Immature natural killer cell (primary cell): Measurements from ENCODE around the gene BMP7. TPM values are rescaled to one million over a fixed set of nuclear protein-coding genes. Genes with fewer than 3 reads are reported as not detected.

Experiments used
- DNase-seq, 3 donors: peaks; one replicate each; pipeline ENCODE4 v3.0.0; 2022; ENCODE audit warnings: mixed read lengths in 1 of 3
- H3K27ac Mint-ChIP-seq, 6 donors: one replicate each; pipeline ENCODE4 v1.8.0; 2020; ENCODE audit warnings: mixed read lengths in 6 of 6, mild to moderate bottlenecking in 5 of 6, inconsistent platforms in 4 of 6, moderate library complexity in 3 of 6
- H3K27me3 Mint-ChIP-seq, 3 donors: one replicate each; pipeline ENCODE4 v1.8.0; 2020 to 2021; ENCODE audit warnings: low read depth in 3 of 3, mild to moderate bottlenecking in 3 of 3, mixed read lengths in 3 of 3, moderate library complexity in 3 of 3, inconsistent platforms in 1 of 3
- H3K36me3 Mint-ChIP-seq, 3 donors: one replicate each; pipeline ENCODE4 v1.8.0; 2020; ENCODE audit warnings: mixed read lengths in 3 of 3, inconsistent platforms in 2 of 3, mild to moderate bottlenecking in 2 of 3
- H3K4me1 Mint-ChIP-seq, 2 donors: one replicate each; pipeline ENCODE4 v1.8.0; 2020; ENCODE audit warnings: inconsistent platforms in 2 of 2, mild to moderate bottlenecking in 2 of 2, mixed read lengths in 2 of 2, moderate library complexity in 1 of 2
- H3K4me3 Mint-ChIP-seq, 5 donors: one replicate each; pipeline ENCODE4 v1.8.0; 2020; ENCODE audit warnings: mild to moderate bottlenecking in 5 of 5, mixed read lengths in 5 of 5, inconsistent platforms in 3 of 5, moderate library complexity in 3 of 5
- H3K9me3 Mint-ChIP-seq, 6 donors: one replicate each; pipeline ENCODE4 v1.8.0; 2020; ENCODE audit warnings: mild to moderate bottlenecking in 6 of 6, mixed read lengths in 6 of 6, inconsistent platforms in 4 of 6, moderate library complexity in 3 of 6
- polyA plus RNA-seq, 3 donors: library from polyadenylated mRNA; unstranded; fragments of 300-500 nt; fragmentation: Illumina TruSeq; gene quantifications; one replicate each; pipeline ENCODE4 v1.2.3, GENCODE V29; 2021

Gene BMP7
- polyA plus RNA-seq, 3 donors from 2014 or later: not detected

DNA sequence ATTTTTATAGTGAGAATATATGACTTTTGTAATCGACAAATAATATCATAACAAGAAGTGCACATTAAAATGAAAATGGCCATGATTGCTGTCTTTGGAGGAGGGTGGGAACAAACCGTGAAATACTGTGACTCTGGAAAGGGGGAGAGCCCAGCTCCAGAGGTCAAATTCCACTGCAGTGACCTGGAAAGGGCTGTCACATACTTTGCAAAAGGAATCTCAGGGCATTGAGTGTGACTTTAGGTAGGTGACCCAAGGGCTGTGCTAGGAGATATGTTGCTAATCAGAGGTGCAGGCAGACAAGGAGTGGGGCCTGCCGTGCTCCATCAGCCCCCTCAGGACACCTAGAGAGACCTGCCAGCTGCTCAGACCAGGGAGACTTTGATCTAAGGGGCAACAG is 28.1 kb upstream of the BMP7 start:
- Mint-ChIP-seq H3K9me3 (peaks cover 0 to 2% (median 0%) of the 10 kb centered on the region in 6 donors), H3K4me3 (no peak overlapping the region), H3K27ac (no peak overlapping the region), H3K4me1 (no peaks in the 10 kb centered on the region), H3K36me3 (no peaks in the 10 kb centered on the region), H3K27me3 (peaks cover 0 to 7% (median 6%) of the 10 kb centered on the region in 3 donors)
- no peak for DNase-seq

DNA sequence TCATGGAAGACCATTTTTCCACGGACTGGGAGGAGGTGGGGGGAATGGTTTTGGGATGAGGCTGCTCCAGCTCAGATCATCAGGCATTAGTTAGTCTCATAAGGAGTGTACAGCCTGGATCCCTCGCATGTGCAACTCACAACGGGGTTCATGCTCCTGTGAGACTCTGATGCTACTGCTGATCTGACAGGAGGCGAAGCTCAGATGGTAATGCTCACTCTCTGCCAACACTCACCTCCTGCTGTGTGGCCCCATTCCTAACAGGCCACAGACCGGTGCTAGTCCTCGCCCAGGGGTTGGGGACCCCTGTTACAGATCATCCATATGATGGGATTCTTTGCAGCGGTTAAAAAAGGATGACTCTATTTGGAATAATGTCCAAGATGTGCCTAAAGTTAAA is 27.6 kb upstream of the BMP7 start:
- H3K27me3 Mint-ChIP-seq: peaks cover 0 to 7% (median 6%) of the 10 kb centered on the region in 3 donors
- H3K9me3 Mint-ChIP-seq: peaks cover 0 to 2% (median 0%) of the 10 kb centered on the region in 6 donors
- no peak overlapping the region for H3K4me3 Mint-ChIP-seq
- no peak for DNase-seq
- no peaks in the 10 kb centered on the region for H3K4me1 Mint-ChIP-seq
- H3K27ac Mint-ChIP-seq: no peak overlapping the region
- no peaks in the 10 kb centered on the region for H3K36me3 Mint-ChIP-seq

DNA sequence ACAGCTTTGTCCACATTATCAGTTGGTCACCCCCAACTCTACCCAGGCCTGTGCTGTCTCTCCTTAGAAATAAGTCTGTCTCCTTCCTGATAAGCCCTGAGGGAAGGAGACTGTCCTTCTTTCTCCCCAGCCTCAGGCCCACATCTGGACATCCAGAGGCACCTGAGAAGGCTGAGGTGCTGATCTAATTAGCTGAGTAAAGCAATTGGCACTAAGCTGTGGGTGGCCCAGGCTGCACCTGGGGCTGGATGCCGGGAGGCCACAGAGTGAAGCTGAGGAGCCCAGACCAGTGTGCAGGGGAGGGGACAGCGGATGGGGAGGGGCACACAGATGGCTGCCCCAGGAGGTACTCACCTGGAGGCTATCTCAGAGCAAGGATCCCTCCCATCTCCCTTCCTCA is 26.2 kb upstream of the BMP7 start:
- H3K27ac Mint-ChIP-seq: no peak overlapping the region
- no peaks in the 10 kb centered on the region for H3K4me1 Mint-ChIP-seq
- H3K36me3 Mint-ChIP-seq: no peaks in the 10 kb centered on the region
- DNase-seq: no peak
- H3K4me3 Mint-ChIP-seq: no peak overlapping the region
- peaks cover 3 to 13% (median 10%) of the 10 kb centered on the region in 3 donors for H3K27me3 Mint-ChIP-seq
- H3K9me3 Mint-ChIP-seq: peaks cover 0 to 2% (median 0%) of the 10 kb centered on the region in 6 donors

GRCh38 chr20:57291694-57292093 is 25.3 kb upstream of the BMP7 start:
- no peak for DNase-seq
- Mint-ChIP-seq H3K27me3 (peaks cover 4 to 13% (median 11%) of the 10 kb centered on the region in 3 donors), H3K4me3 (no peak overlapping the region), H3K36me3 (no peaks in the 10 kb centered on the region), H3K9me3 (peaks cover 0 to 2% (median 0%) of the 10 kb centered on the region in 6 donors), H3K27ac (no peak overlapping the region), H3K4me1 (no peaks in the 10 kb centered on the region)

DNA sequence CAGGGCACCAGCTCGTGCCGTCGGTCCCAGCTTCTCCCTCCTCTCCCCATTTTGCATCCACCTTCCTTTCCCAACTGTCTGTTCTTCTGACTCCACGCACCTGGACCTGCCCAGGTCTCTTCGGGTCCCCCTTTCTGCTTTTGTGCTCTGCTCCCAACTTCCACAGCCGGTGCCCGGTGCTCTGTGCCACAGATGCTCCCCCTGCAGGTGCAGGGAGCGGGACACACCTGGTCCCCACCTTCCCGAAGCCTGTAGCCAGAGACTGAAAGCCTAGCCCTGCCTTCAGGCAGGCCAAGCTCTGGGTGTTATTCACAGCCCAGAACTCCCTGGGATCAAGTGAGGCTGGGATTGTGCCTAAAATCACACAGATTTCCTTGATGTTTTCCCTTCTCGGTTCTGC is 24.6 kb upstream of the BMP7 start:
- no peak overlapping the region for H3K27ac Mint-ChIP-seq
- DNase-seq: no peak
- H3K4me3 Mint-ChIP-seq: no peak overlapping the region
- no peaks in the 10 kb centered on the region for H3K36me3 Mint-ChIP-seq
- H3K27me3 Mint-ChIP-seq: peaks cover 4 to 17% (median 11%) of the 10 kb centered on the region in 3 donors
- no peaks in the 10 kb centered on the region for H3K4me1 Mint-ChIP-seq
- peaks cover 0 to 2% (median 0%) of the 10 kb centered on the region in 6 donors for H3K9me3 Mint-ChIP-seq

DNA sequence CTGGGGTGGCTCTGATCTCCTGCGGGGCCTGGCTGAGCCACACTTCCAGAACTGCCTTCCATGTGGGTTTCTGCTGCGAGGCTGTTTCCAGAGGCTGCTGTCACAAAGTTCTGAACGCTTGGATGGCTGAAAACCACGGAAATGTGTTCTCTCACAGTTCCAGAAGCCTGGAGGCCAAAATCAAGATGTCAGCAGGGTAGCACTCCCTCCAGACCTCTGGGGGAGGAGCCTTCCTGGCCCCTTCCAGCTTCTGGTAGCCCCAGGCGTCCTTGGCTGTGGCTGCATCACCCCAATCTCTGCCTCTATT is 23.7 kb upstream of the BMP7 start:
- Mint-ChIP-seq H3K27ac (no peak overlapping the region), H3K36me3 (no peaks in the 10 kb centered on the region), H3K4me1 (no peaks in the 10 kb centered on the region), H3K9me3 (peaks cover 0 to 2% (median 0%) of the 10 kb centered on the region in 6 donors), H3K27me3 (peaks cover 4 to 18% (median 11%) of the 10 kb centered on the region in 3 donors), H3K4me3 (no peak overlapping the region)
- DNase-seq: no peak

GRCh38 chr20:57289391-57290177 is 23.1 kb upstream of the BMP7 start:
- Mint-ChIP-seq H3K27ac (no peak overlapping the region), H3K4me1 (no peaks in the 10 kb centered on the region), H3K27me3 (peaks cover 4 to 18% (median 11%) of the 10 kb centered on the region in 3 donors), H3K4me3 (no peak overlapping the region), H3K9me3 (peaks cover 0 to 2% (median 0%) of the 10 kb centered on the region in 6 donors), H3K36me3 (no peaks in the 10 kb centered on the region)
- DNase-seq: no peak

DNA sequence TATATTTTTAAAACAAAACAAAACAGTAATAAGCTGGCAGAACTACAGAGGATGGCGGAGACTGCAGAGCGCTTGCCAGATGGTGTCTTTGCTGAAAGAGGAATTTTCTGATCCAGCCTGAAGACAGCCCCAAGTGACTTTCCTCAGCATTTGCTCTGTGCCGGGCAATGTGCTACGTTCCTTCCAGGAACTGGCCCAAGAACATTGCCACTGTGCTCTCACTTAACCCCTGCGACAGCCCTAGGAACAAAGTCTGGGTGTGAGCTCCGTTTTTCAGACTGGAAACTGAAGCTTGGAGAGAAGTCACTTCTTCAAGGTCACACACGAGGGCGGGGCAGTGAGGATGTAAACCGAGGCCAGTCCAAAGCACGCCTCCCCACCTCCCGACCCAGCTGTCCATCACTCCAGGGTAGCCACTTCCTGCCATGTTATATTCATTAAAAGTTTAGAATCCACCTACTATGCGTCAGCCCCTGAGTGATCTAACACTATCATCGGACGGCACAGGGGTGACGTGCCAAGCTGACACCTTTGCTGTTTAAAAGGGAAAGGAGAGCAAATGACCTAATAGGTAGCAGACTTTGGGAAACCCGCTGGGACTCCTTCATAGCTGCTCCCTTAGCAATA is 22.3 kb upstream of the BMP7 start:
- Mint-ChIP-seq H3K4me1 (no peaks in the 10 kb centered on the region), H3K36me3 (no peaks in the 10 kb centered on the region), H3K27me3 (peaks cover 4 to 18% (median 11%) of the 10 kb centered on the region in 3 donors), H3K9me3 (peaks cover 0 to 2% (median 0%) of the 10 kb centered on the region in 6 donors), H3K4me3 (no peak overlapping the region), H3K27ac (no peak overlapping the region)
- no peak for DNase-seq

- Mint-ChIP-seq H3K9me3 (peaks cover 0 to 2% (median 0%) of the 10 kb centered on the region in 6 donors), H3K27ac (no peak overlapping the region), H3K27me3 (peaks cover 4 to 18% (median 11%) of the 10 kb centered on the region in 3 donors), H3K4me3 (no peak overlapping the region), H3K36me3 (no peaks in the 10 kb centered on the region), H3K4me1 (no peaks in the 10 kb centered on the region)
- DNase-seq: no peak
These were observed 21.5 kb upstream of the BMP7 start for GRCh38 chr20:57287901-57288300.

GRCh38 chr20:57287007-57287880 is 20.8 kb upstream of the BMP7 start:
- Mint-ChIP-seq H3K27ac (no peak overlapping the region), H3K9me3 (peaks cover 0 to 2% (median 0%) of the 10 kb centered on the region in 6 donors), H3K36me3 (no peaks in the 10 kb centered on the region), H3K27me3 (peaks cover 4 to 17% (median 14%) of the 10 kb centered on the region in 3 donors), H3K4me3 (no peak overlapping the region), H3K4me1 (no peaks in the 10 kb centered on the region)
- no peak for DNase-seq

DNA sequence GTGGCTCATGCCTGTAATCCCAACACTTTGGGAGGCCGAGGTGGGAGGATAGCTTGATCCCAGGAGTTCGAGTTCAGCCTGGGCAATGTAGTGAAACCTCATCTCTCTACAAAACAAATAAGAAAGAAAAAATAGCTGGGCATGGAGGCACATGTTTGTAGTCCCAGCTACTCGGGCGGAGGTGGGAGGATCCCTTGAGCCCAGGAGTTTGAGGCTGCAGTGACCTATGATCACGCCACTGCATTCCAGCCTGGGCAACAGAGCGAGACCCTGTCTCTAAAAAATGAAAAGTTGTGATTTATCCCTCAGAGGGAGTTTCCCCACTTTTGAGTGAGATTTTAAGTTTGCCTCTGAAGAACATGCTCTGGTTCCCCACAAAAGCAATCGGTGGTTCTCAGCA is 17.4 kb upstream of the BMP7 start:
- no peaks in the 10 kb centered on the region for H3K4me1 Mint-ChIP-seq
- no peaks in the 10 kb centered on the region for H3K9me3 Mint-ChIP-seq
- no peak overlapping the region for H3K4me3 Mint-ChIP-seq
- peaks cover 6 to 19% (median 12%) of the 10 kb centered on the region in 3 donors for H3K27me3 Mint-ChIP-seq
- H3K36me3 Mint-ChIP-seq: no peaks in the 10 kb centered on the region
- DNase-seq: no peak
- H3K27ac Mint-ChIP-seq: no peak overlapping the region

DNA sequence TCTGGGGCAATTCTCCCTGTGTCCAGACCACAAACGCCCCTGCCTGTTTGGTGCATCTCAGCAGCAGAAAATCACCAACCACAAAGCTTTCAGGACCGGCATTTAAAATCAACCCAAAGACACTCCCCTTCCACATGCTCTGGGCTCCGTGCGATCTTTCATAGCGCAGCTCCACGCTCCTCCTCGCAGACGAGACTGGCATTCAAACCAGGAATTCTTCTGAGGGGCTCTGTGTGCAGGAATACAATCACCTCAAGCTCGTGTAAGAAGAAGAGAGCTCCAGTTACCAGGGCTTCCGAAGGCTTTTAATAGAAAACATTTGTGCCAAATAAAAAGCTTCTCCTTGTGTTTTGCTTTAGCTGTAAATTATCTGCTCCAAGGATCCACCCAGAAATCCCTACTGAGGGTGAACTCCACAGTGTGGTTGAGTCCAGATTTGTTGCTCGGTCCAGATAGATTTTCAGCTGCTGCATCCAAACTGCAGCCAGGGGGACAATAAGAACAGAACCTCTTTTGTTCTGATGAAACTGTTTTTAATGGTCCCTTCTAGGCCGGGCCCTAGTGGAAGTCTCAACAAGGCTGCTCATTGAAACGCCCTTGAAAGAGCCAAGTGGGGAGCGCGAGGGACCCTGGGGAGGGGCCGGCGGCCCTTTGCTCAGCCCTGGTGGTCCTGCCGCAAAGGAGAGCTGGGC is 16.4 kb upstream of the BMP7 start:
- Mint-ChIP-seq H3K4me3 (no peak overlapping the region), H3K9me3 (no peaks in the 10 kb centered on the region), H3K27ac (no peak overlapping the region), H3K27me3 (peaks cover 4 to 15% (median 8%) of the 10 kb centered on the region in 3 donors), H3K36me3 (no peaks in the 10 kb centered on the region), H3K4me1 (no peaks in the 10 kb centered on the region)
- DNase-seq: no peak

DNA sequence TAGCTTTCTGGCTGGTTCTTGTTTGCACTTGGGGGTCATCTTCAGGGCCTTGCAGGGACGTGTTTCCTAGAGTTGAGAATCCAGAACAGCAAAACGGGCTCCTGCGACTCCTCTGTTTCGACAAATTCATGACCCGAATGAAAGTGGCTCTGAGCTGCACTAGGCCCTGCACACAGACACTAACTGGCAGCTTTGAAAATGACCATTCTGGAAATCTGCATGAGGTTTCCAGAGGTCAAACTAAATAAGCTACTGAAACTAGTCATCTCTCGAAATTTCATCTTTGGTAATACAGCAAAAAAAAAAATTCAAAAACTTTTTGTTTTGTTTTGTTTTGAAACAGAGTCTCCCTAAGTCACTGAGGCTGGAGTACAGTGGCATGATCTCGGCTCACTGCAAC is 15.5 kb upstream of the BMP7 start:
- no peaks in the 10 kb centered on the region for H3K9me3 Mint-ChIP-seq
- H3K4me3 Mint-ChIP-seq: no peak overlapping the region
- no peak overlapping the region for H3K27ac Mint-ChIP-seq
- H3K36me3 Mint-ChIP-seq: no peaks in the 10 kb centered on the region
- no peak for DNase-seq
- H3K4me1 Mint-ChIP-seq: no peaks in the 10 kb centered on the region
- H3K27me3 Mint-ChIP-seq: peaks cover 1 to 13% (median 7%) of the 10 kb centered on the region in 3 donors
